NCI-H1417 (cell line): ENCODE data around the gene C2orf68.
"Not testable (repeated sequence)": the region's sequence is repeated elsewhere in the genome, so short reads cannot be mapped to it uniquely, and the experiment has no call there.

Experiments used
- DNase-seq, 3 experiments: peaks; one replicate each; lab custom pipeline; 2025; lab: John Stamatoyannopoulos, UW

C2orf68 gene

GRCh38 chr2:85611705-85612587 lies at the start of gene C2orf68:
C2orf68 (minus strand) TSS chr2:85612066; CDS start chr2:85611984, 82 bp downstream.
- peak; percentile 79 to 85 (median 80) for DNase-seq

- no peak for DNase-seq
Measured at GRCh38 chr2:85661139-85661858, 49.4 kb upstream of the C2orf68 start.

- DNase-seq: no peak
Measured at GRCh38 chr2:85660725-85661124, 48.9 kb upstream of the C2orf68 start.

- not testable (repeated sequence) for DNase-seq
Measured at GRCh38 chr2:85660301-85660700, 48.4 kb upstream of the C2orf68 start.

- no peak for DNase-seq
Measured at GRCh38 chr2:85659324-85659981, 47.6 kb upstream of the C2orf68 start.

GRCh38 chr2:85657399-85657798 lies 45.5 kb upstream of the C2orf68 start:
- not testable (repeated sequence) for DNase-seq

- DNase-seq: no peak
Measured at GRCh38 chr2:85656468-85656867, 44.6 kb upstream of the C2orf68 start.

GRCh38 chr2:85655961-85656417 lies 44.1 kb upstream of the C2orf68 start:
- no peak for DNase-seq

GRCh38 chr2:85653996-85654395 lies 42.1 kb upstream of the C2orf68 start:
- DNase-seq: no peak

GRCh38 chr2:85652056-85652455 lies 40.2 kb upstream of the C2orf68 start:
- no peak for DNase-seq

- DNase-seq: no peak
Measured at GRCh38 chr2:85651097-85651496, 39.2 kb upstream of the C2orf68 start.

GRCh38 chr2:85650456-85650855 lies 38.6 kb upstream of the C2orf68 start:
- no peak for DNase-seq

- DNase-seq: no peak
Measured at GRCh38 chr2:85649201-85650190, 37.6 kb upstream of the C2orf68 start.

- DNase-seq: peak in 1 of 3 experiments; percentile 1
Measured at GRCh38 chr2:85648619-85649018, 36.8 kb upstream of the C2orf68 start.

GRCh38 chr2:85647823-85648526 lies 36.1 kb upstream of the C2orf68 start:
- no peak for DNase-seq

- no peak for DNase-seq
Measured at GRCh38 chr2:85646166-85646565, 34.3 kb upstream of the C2orf68 start.

- no peak for DNase-seq
Measured at GRCh38 chr2:85644909-85645308, 33.0 kb upstream of the C2orf68 start.

- no peak for DNase-seq
Measured at GRCh38 chr2:85642725-85643124, 30.9 kb upstream of the C2orf68 start.

GRCh38 chr2:85635636-85636035 lies 23.8 kb upstream of the C2orf68 start:
- no peak for DNase-seq

GRCh38 chr2:85635011-85635410 lies 23.1 kb upstream of the C2orf68 start:
- DNase-seq: no peak

GRCh38 chr2:85631316-85631715 lies 19.4 kb upstream of the C2orf68 start:
- no peak for DNase-seq
